ENCODE measurements around the gene ZNF529. TPM values are rescaled to one million over a fixed set of nuclear protein-coding genes. Genes with fewer than 3 reads are reported as not detected.

ZNF529 gene
- total RNA-seq, 1 experiment from 2014 or later = 6.7 TPM

GRCh38 chr19:36526581-36526980 lies 46.5 kb downstream of the ZNF529 start:
- in situ Hi-C loops (cut with HindIII; ENCODE audit: low pct_unique_long_range_greater_than_20kb, low sequenced_read_pairs) = no loop called here

GRCh38 chr19:36524617-36525016 lies 48.5 kb downstream of the ZNF529 start:
- in situ Hi-C loops (cut with HindIII; ENCODE audit: low pct_unique_long_range_greater_than_20kb, low sequenced_read_pairs) = no loop called here
- DNase-seq (ENCODE audit: low read depth) = no peak

More at GRCh38 chr19:36526581-36526980, 46.5 kb downstream of the ZNF529 start:
- no peak for DNase-seq (ENCODE audit: low read depth)

GRCh38 chr19:36514012-36514612 lies 59.0 kb downstream of the ZNF529 start:
- DNase-seq (ENCODE audit: low read depth) = peak; percentile 33
- in situ Hi-C loops (cut with HindIII; ENCODE audit: low pct_unique_long_range_greater_than_20kb, low sequenced_read_pairs) = no loop called here

GRCh38 chr19:36508325-36508724 lies 64.8 kb downstream of the ZNF529 start:
- no peak for DNase-seq (ENCODE audit: low read depth)
- in situ Hi-C loops (cut with HindIII; ENCODE audit: low pct_unique_long_range_greater_than_20kb, low sequenced_read_pairs) = no loop called here

- DNase-seq (ENCODE audit: low read depth) = no peak
- in situ Hi-C loops (cut with HindIII; ENCODE audit: low pct_unique_long_range_greater_than_20kb, low sequenced_read_pairs) = no loop called here
Observed at GRCh38 chr19:36501973-36502372, 71.1 kb downstream of the ZNF529 start.

- no peak for DNase-seq (ENCODE audit: low read depth)
- in situ Hi-C loops (cut with HindIII; ENCODE audit: low pct_unique_long_range_greater_than_20kb, low sequenced_read_pairs) = no loop called here
Observed at GRCh38 chr19:36497001-36497400, 76.1 kb downstream of the ZNF529 start.

Other genes with a start within 250 kb of the ZNF529 start
- gene ZFP14, start 194.1 kb downstream of the ZNF529 start, total RNA-seq (2014; rRNA removed; shearing (Covaris generic); ENCODE audit: low replicate concordance) = 2.4 and 4.1 TPM in 2 replicates
- gene ZFP82, start 154.6 kb downstream of the ZNF529 start, total RNA-seq (2014; rRNA removed; shearing (Covaris generic); ENCODE audit: low replicate concordance) = 1.2 and 4.3 TPM in 2 replicates
- 7.3 and 18.3 TPM in 2 replicates for gene ZNF566, start 83.7 kb downstream of the ZNF529 start, total RNA-seq (2014; rRNA removed; shearing (Covaris generic); ENCODE audit: low replicate concordance)
- 3.7 and 30.7 TPM in 2 replicates for gene ZNF260, start 45.0 kb downstream of the ZNF529 start, total RNA-seq (2014; rRNA removed; shearing (Covaris generic); ENCODE audit: low replicate concordance)
- 2.3 and 6.3 TPM in 2 replicates for gene ZNF382, start 32.0 kb upstream of the ZNF529 start, total RNA-seq (2014; rRNA removed; shearing (Covaris generic); ENCODE audit: low replicate concordance)
- gene ZNF461, start 93.5 kb upstream of the ZNF529 start, total RNA-seq (2014; rRNA removed; shearing (Covaris generic); ENCODE audit: low replicate concordance) = 3.9 and 19.2 TPM in 2 replicates
- 5.9 and 6.8 TPM in 2 replicates for gene ZNF567, start 114.3 kb upstream of the ZNF529 start, total RNA-seq (2014; rRNA removed; shearing (Covaris generic); ENCODE audit: low replicate concordance)
- gene ZNF850, start 199.5 kb upstream of the ZNF529 start, total RNA-seq (2014; rRNA removed; shearing (Covaris generic); ENCODE audit: low replicate concordance) = 14.2 and 22.3 TPM in 2 replicates

Measured in Caki2 (cell line).